ENCODE measurements around the gene NAXD.

GRCh38 chr13:110627761-110628476 lies 12.6 kb downstream of the NAXD start:
- no peak for TF ChIP-seq POLR2A (IDR thresholded peaks at IDR 0.05)
- TF ChIP-seq CTCF (IDR thresholded peaks at IDR 0.05) = no peak

All from esophagus squamous epithelium (tissue), 4 donors.